Memory B cell (primary cell): Measurements from ENCODE around the gene PPM1H.

Experiments
- ATAC-seq: fragments of 150-1000 bp; cut with Tn5 transposase; 2 replicates; pipeline ENCODE4 v1.10.0; 2021; ENCODE audit warnings: low read depth, mild to moderate bottlenecking, moderate library complexity
- DNase-seq, 2 donors: peaks; one replicate each; pipeline ENCODE4 v3.0.0; 2022; ENCODE audit warnings: low spot score in 2 of 2
- H3K27ac Mint-ChIP-seq: one replicate; pipeline ENCODE4 v1.8.0; 2022; ENCODE audit warnings: mild to moderate bottlenecking, moderate library complexity, mixed read lengths
- H3K27me3 Mint-ChIP-seq: one replicate; pipeline ENCODE4 v1.8.0; 2022; ENCODE audit warnings: mixed read lengths
- H3K36me3 Mint-ChIP-seq: one replicate; pipeline ENCODE4 v1.8.0; 2022; ENCODE audit warnings: mild to moderate bottlenecking, mixed read lengths
- H3K4me1 Mint-ChIP-seq: one replicate; pipeline ENCODE4 v1.8.0; 2022; ENCODE audit warnings: mixed read lengths
- H3K4me3 Mint-ChIP-seq: one replicate; pipeline ENCODE4 v1.8.0; 2022; ENCODE audit warnings: mild to moderate bottlenecking, moderate library complexity, mixed read lengths
- H3K9me3 Mint-ChIP-seq: one replicate; pipeline ENCODE4 v1.8.0; 2022; ENCODE audit warnings: mixed read lengths

The PPM1H gene

DNA sequence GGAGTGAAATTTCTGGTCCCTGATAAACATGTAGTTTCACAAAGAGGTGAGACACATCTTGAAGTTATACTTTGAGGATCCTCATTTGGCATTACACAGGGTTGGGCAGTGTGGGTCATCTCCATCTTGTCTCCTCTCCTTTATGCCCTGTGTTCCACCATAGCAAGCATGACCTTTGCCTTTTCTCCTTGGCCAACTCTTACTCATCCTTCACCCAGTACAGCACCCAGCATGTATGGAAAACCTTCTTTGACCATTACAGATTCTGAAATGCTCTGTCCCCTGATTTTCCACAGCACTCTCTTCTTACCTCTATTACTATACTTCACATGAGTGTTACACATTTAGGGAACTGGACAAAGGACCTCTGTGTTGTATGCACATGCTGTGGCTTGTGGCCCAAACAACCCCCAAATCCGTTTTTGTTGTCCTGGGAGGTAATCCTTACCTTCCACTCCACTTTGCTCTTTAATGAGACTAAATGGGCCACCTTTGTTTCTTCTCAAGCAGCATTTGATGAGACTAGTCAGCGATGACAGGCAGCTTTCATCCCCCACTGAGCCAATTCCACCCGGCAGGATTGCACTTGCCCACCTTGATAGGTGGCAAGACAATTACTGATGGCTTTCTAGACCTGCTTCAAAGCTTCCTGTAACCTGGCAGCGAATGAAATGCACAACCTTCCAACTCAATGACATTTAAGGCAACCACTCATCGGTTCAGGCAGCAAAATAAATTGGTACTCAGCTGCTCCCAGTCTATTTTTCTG lies 304.8 kb downstream of the PPM1H start:
- peaks cover 24% of the 10 kb centered on the region for H3K27me3 Mint-ChIP-seq
- DNase-seq (no peak), ATAC-seq (no peak)
- no peak overlapping the region for H3K4me3 Mint-ChIP-seq
- H3K36me3 Mint-ChIP-seq: no peaks in the 10 kb centered on the region
- H3K4me1 Mint-ChIP-seq: peaks cover 6% of the 10 kb centered on the region
- H3K9me3 Mint-ChIP-seq: no peaks in the 10 kb centered on the region
- H3K27ac Mint-ChIP-seq: no peak overlapping the region

- no peak for ATAC-seq
- Mint-ChIP-seq H3K4me1 (peaks cover 6% of the 10 kb centered on the region), H3K27me3 (peaks cover 24% of the 10 kb centered on the region), H3K9me3 (no peaks in the 10 kb centered on the region), H3K36me3 (no peaks in the 10 kb centered on the region), H3K27ac (no peak overlapping the region), H3K4me3 (no peak overlapping the region)
- DNase-seq: no peak
Measured at GRCh38 chr12:62629413-62629812, 305.5 kb downstream of the PPM1H start.

GRCh38 chr12:62627181-62627580 lies 307.8 kb downstream of the PPM1H start:
- Mint-ChIP-seq H3K27ac (no peak overlapping the region), H3K27me3 (peaks cover 20% of the 10 kb centered on the region), H3K4me1 (peaks cover 2% of the 10 kb centered on the region), H3K9me3 (no peaks in the 10 kb centered on the region), H3K4me3 (no peak overlapping the region), H3K36me3 (no peaks in the 10 kb centered on the region)
- ATAC-seq: no peak
- no peak for DNase-seq

GRCh38 chr12:62625228-62625627 lies 309.7 kb downstream of the PPM1H start:
- no peak for ATAC-seq
- H3K9me3 Mint-ChIP-seq: no peaks in the 10 kb centered on the region
- H3K27ac Mint-ChIP-seq: no peak overlapping the region
- peaks cover 13% of the 10 kb centered on the region for H3K27me3 Mint-ChIP-seq
- H3K4me1 Mint-ChIP-seq: peaks cover 6% of the 10 kb centered on the region
- H3K36me3 Mint-ChIP-seq: no peaks in the 10 kb centered on the region
- DNase-seq: no peak
- H3K4me3 Mint-ChIP-seq: no peak overlapping the region

- Mint-ChIP-seq H3K27ac (no peak overlapping the region), H3K27me3 (peaks cover 3% of the 10 kb centered on the region), H3K36me3 (no peaks in the 10 kb centered on the region), H3K9me3 (no peaks in the 10 kb centered on the region), H3K4me1 (peaks cover 8% of the 10 kb centered on the region), H3K4me3 (no peak overlapping the region)
- peak; percentile 26 for ATAC-seq
- no peak for DNase-seq
Measured at GRCh38 chr12:62622177-62622576, 312.8 kb downstream of the PPM1H start.

DNA sequence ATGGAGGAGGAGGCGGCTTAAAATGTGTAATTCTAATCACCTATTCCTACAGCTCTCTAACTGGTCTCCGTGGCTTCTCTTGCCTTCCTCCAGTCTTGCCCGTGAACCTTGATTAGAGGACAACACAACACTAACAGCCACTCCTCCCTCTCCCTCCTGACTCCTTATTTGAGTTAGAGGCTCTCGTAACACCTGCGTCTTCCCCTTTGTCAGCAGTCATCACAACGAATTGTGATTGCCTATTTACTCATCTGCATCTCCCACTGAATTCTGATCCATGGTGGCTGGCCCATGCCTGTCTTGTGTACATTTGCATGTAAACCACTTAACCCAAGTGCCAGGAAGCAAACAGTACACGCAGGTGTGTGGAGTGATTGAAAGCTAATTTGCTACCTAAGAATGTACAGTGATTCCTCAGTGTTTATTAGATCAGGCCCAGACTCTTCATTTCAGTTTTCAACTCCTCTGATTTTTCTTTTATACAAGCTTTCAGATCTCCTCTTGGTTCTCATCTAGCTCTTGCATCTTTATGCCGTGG lies 313.8 kb downstream of the PPM1H start:
- Mint-ChIP-seq H3K27ac (no peak overlapping the region), H3K9me3 (no peaks in the 10 kb centered on the region), H3K36me3 (peaks cover 2% of the 10 kb centered on the region), H3K27me3 (peaks cover 2% of the 10 kb centered on the region), H3K4me1 (peaks cover 8% of the 10 kb centered on the region), H3K4me3 (no peak overlapping the region)
- DNase-seq (no peak), ATAC-seq (no peak)

DNA sequence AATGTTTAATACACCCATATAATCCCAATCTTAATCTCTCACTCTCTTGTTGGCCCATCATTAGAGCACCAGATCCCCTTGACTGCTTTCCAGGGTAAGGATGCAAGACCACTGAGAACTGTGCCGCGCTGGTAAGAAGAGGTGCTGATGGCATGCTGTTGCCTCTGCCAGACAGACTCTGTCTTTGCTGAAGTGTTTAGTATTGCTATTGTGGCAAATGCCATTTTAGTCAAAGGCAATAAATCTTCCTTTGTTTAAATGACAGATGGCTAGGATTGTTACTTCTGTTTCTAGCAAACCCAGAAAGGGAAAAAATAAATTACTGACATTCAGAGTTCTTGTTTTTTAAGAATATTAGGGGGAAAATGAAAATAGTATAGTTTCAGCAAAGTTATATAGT lies 316.0 kb downstream of the PPM1H start:
- Mint-ChIP-seq H3K36me3 (peaks cover 2% of the 10 kb centered on the region), H3K27me3 (no peaks in the 10 kb centered on the region), H3K27ac (no peak overlapping the region), H3K4me3 (no peak overlapping the region), H3K4me1 (peaks cover 8% of the 10 kb centered on the region), H3K9me3 (no peaks in the 10 kb centered on the region)
- no peak for DNase-seq
- ATAC-seq: no peak

- Mint-ChIP-seq H3K27me3 (no peaks in the 10 kb centered on the region), H3K4me1 (peaks cover 8% of the 10 kb centered on the region), H3K4me3 (no peak overlapping the region), H3K27ac (no peak overlapping the region), H3K9me3 (no peaks in the 10 kb centered on the region), H3K36me3 (peaks cover 2% of the 10 kb centered on the region)
- DNase-seq: no peak
- no peak for ATAC-seq
Measured at GRCh38 chr12:62618319-62618718, 316.6 kb downstream of the PPM1H start.

DNA sequence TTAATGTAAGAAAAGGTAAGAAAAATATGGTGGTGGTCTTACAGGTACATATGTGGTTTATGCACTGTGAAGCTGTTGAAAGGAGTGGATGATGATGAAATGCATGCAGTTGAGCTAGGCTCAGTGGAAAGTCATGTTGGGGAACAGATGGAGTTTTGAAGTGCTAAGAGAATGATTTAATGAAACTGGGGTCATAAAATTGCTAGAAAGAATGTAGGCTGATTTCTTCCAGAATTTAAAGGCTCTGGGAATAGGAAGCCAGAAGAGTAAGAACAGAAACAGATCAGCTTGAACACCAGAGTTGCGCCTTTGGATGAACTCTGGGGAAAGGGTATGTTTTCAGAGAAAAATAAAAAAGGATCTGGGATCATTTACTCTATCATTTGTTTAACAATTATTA lies 321.9 kb downstream of the PPM1H start:
- Mint-ChIP-seq H3K27me3 (no peaks in the 10 kb centered on the region), H3K27ac (no peak overlapping the region), H3K4me1 (peaks cover 7% of the 10 kb centered on the region), H3K4me3 (no peak overlapping the region), H3K36me3 (peaks cover 2% of the 10 kb centered on the region), H3K9me3 (no peaks in the 10 kb centered on the region)
- DNase-seq: no peak
- no peak for ATAC-seq

DNA sequence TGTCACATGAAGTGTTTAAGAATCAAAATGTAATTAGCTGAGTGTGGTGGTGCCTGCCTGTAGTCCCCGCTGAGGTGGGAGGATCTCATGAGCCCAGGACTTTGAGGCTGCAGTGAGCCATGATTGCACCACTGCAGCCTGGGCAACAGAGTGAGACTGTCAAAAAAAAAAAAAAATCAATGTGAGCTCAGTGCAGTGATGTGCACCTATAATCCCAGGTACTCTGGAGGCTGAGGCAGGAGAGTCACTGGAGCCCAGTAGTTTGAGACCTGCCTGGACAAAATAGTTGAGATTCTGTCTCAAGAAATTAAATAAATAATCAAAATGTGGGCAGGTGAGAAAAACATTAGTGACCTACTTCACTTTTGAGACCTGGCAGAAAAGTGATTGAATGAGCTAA lies 328.3 kb downstream of the PPM1H start:
- Mint-ChIP-seq H3K36me3 (peaks cover 2% of the 10 kb centered on the region), H3K27me3 (no peaks in the 10 kb centered on the region), H3K4me3 (no peak overlapping the region), H3K9me3 (no peaks in the 10 kb centered on the region), H3K4me1 (peaks cover 15% of the 10 kb centered on the region), H3K27ac (peak overlapping the region; percentile 50)
- DNase-seq: no peak
- ATAC-seq: no peak

DNA sequence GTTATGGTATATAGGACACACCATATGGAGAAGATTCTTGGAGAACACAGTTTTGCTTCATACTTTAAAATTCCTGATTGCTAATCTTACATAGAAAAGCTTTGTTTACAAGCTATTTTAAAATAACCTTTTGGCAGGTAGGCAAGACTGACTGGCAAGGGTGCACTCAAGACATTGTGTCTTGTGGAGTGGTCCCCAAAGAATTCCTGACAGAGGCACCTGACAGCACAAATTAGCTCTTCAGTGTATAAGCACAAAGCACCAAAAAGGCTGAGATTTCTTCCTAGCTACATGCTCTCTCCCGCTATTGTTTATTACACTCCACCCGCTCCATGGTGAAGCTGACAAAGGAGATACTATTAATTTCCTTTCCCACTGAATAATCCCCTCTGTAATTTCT lies 329.0 kb downstream of the PPM1H start:
- peaks cover 2% of the 10 kb centered on the region for H3K36me3 Mint-ChIP-seq
- DNase-seq: no peak
- H3K9me3 Mint-ChIP-seq: no peaks in the 10 kb centered on the region
- H3K4me3 Mint-ChIP-seq: no peak overlapping the region
- no peaks in the 10 kb centered on the region for H3K27me3 Mint-ChIP-seq
- H3K4me1 Mint-ChIP-seq: peaks cover 15% of the 10 kb centered on the region
- H3K27ac Mint-ChIP-seq: peak overlapping the region; percentile 50
- no peak for ATAC-seq

GRCh38 chr12:62604871-62605270 lies 330.1 kb downstream of the PPM1H start:
- Mint-ChIP-seq H3K4me1 (peaks cover 11% of the 10 kb centered on the region), H3K4me3 (peak overlapping the region; percentile 24), H3K36me3 (peaks cover 2% of the 10 kb centered on the region), H3K27ac (peak overlapping the region; percentile 100), H3K9me3 (no peaks in the 10 kb centered on the region), H3K27me3 (no peaks in the 10 kb centered on the region)
- no peak for DNase-seq
- no peak for ATAC-seq

GRCh38 chr12:62604373-62604772 lies 330.6 kb downstream of the PPM1H start:
- DNase-seq (no peak), ATAC-seq (no peak)
- peaks cover 2% of the 10 kb centered on the region for H3K36me3 Mint-ChIP-seq
- H3K4me1 Mint-ChIP-seq: peaks cover 11% of the 10 kb centered on the region
- H3K4me3 Mint-ChIP-seq: peak overlapping the region; percentile 89
- no peaks in the 10 kb centered on the region for H3K9me3 Mint-ChIP-seq
- peak overlapping the region; percentile 100 for H3K27ac Mint-ChIP-seq
- H3K27me3 Mint-ChIP-seq: no peaks in the 10 kb centered on the region

- H3K4me1 Mint-ChIP-seq: peaks cover 11% of the 10 kb centered on the region
- ATAC-seq: no peak
- DNase-seq: no peak
- H3K36me3 Mint-ChIP-seq: peaks cover 2% of the 10 kb centered on the region
- peak overlapping the region; percentile 89 for H3K4me3 Mint-ChIP-seq
- H3K9me3 Mint-ChIP-seq: no peaks in the 10 kb centered on the region
- H3K27ac Mint-ChIP-seq: peak overlapping the region; percentile 100
- no peaks in the 10 kb centered on the region for H3K27me3 Mint-ChIP-seq
Measured at GRCh38 chr12:62603811-62604098, 331.2 kb downstream of the PPM1H start.
